GM21526 (cell line): ENCODE measurements around the gene SLC6A20.
A peak's percentile ranks its signal among the peaks of the same experiment; 100 is the strongest.

Source experiments
- ATAC-seq: cut with Tn5 transposase; IDR thresholded peaks from one replicate; pipeline ENCODE4 v1.9.1; 2021; ENCODE audit warnings: moderate library complexity; ENCODE audit not compliant: unreplicated experiment, low FRiP score

SLC6A20 gene

GRCh38 chr3:45795882-45796765, at the start of gene SLC6A20:
SLC6A20 (minus strand) TSS chr3:45796536; CDS start chr3:45796419, 117 bp downstream.
- ATAC-seq = no peak

- no peak for ATAC-seq
Measured at GRCh38 chr3:45844616-45845015, 48.3 kb upstream of the SLC6A20 start.

DNA sequence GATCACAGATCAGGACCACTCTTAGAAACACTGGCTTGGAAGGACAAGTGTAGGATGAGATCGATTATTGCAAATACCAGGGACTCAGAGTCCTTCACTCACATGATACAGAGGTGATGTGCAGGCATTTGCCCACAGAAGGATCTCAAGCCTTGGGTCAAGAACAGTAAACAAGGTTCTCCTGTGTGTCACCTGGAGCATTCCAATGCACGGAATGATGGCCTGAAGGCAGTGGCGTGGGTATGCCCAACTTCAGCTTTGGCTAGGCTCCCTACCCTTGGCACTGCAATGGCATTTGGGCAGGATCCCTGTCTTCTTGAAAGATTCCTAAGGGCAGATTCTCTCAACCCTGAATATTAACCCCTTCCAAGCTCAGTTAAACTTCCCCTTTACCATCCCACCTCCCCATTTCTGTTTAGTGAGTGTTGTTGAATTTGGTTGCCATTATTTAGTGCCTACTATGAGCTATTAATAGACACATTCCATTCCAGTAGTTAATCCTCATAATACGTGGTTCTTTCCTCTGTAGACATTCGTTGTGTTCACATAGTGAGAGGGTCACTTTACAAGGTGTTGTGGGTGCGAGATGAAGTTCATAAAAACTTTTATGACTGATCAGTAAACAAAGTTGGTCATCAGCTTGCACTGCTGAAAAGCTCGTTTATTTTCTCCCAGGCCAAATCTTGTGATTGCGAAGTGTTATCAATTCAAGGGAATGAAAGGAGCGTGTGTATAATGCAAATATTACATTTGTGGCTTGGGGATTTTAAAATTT, 46.7 kb upstream of the SLC6A20 start:
- ATAC-seq = no peak

DNA sequence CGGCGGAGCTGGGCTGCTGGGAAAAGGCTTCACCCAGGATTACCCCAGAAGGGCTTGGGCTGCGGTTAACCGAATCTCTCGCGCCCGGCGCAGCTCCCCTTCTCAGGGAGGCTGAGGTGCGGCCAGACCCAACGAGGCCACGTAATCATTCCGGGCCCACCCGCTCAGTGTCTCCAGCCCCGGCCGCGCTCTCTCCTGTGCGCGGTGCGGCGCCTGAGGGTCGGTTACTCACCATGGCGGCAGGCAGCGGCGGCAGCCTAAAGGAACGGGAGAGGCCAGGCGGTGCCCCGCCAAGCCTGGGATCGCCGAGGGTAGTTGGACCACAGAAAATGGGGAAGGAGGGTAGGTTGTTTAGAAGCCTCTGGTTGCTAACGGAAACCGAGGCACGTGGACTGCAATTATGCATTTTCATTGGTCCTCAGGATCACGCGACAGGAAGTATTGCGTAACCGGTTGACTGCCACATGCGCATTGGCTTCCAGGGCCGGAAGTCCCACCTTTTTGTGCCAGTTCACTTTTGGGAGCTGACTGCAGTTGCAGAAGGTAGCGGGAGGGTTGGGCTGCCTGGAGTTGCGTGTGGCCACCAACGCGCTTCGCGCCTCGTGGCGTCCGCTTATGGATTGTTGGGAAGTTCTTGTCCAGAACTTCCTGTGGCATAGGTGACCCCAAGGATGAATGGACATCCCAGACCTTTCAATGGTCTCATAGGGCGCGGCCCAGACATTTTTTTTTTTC, 45.6 kb upstream of the SLC6A20 start, which contains the start of gene LZTFL1:
Gene LZTFL1 (minus strand): TSS at position 363 of the 735 bp plus-strand sequence. CDS start 128 bp downstream, at position 235.
- ATAC-seq = peak; percentile 85

DNA sequence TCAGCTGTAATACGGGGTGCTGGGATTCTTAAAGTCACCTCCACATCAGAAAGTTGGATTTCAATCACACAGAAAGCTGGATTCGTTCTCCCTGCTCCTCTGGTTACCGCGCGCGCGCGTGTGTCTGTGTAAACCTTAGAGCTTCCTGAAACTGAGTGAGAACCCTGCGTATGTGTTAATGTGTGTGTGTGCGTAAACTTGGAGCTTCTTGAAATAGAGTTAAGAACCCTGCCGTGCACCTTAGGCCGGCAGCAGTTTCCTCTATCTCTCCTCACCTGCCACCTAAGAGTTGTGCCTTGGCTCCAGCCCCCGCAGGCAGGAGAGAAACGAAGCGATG, 45.1 kb upstream of the SLC6A20 start:
- ATAC-seq = peak; percentile 17

DNA sequence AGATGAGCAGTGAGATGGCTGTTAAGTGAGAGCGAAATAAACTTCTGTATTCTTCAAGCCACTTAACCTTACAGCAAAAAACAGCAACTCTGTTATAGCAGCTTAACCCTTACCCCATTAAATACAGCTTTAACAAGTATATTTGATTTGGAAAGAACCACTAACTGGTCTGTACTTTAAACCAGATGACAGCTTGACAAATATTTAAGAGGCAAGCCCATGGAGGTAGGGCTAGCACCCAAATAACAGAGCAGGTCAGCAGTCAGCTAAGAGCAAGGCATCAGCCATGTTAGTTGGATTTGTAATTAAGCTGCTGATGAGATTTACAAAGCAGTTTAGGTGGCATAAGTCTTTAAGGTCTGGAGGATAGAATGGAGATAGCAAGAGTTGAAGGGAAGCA, 42.1 kb upstream of the SLC6A20 start:
- ATAC-seq = no peak

DNA sequence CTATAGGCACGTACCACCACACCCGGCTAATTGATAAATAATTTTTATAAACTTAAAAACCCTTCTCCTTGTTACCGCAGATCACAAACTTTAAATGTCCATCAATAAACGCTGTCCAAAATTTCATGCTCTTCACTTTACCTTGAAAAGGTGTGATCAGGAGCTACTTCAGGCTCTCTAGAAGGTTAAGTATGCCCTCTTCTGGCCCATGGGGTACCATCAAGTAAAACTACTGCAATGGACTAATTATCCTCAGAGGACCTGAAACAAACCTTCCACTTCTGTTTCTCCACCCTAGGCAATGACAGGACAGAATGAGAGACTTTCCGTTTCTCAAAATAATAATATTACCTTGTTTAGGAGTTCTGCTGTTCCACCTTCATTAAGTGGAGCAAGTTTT, 36.4 kb upstream of the SLC6A20 start:
- ATAC-seq = no peak

DNA sequence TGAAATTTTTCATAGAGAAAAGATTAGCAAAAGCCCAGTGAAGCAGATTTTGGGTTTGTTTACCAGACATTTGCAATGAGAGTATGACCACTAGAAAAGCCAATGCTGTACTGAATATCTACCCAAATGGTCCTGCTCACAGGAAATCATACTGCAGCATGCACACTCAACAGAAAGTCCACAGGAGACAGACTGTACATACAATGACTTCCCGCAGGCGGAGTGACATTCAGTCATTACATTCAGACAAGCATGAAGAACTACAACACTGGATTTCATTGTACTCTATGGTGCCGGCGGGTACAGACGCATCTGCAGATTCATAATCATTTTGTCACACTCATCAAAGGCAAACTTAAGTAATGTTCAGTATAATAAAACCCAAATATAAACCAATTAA, 33.8 kb upstream of the SLC6A20 start:
- ATAC-seq = no peak

- no peak for ATAC-seq
Measured at GRCh38 chr3:45826908-45827307, 30.6 kb upstream of the SLC6A20 start.

DNA sequence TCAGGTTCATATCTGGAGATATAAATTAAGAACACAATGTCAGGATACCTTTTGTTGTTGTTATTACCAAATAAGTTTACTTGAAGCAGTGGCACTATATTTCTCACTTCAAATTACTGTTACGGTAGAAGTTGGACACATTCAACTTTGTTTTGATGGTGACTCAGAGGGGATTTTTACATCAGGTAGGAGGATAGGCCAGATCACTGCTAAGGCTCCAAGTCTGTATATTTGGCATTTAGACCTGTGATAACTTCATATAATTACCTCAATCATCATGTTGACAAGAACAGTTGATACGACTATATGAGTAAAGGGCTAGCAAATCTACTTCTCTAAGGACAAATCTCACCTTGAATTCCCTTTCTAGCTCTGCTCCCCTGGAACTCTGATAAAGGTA, 30.0 kb upstream of the SLC6A20 start:
- no peak for ATAC-seq

DNA sequence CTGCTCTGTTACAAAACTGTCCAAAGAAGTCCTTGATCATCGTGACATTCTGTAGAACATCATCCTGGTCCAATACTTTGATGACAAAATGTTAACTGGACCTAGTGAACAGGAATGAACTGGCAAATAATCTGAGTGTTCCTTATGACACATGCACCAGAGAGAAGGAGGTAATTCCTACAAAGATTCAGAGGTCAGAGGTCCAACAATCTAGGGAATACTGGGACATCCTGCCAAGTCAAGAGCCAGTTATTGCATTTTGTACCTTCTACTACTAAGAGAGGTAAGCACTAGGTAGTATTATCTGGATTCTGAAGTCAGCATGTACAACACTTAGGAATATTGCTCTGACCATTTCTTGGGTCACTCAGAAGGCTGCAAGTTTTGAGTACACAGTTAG, 24.8 kb upstream of the SLC6A20 start:
- ATAC-seq = no peak

DNA sequence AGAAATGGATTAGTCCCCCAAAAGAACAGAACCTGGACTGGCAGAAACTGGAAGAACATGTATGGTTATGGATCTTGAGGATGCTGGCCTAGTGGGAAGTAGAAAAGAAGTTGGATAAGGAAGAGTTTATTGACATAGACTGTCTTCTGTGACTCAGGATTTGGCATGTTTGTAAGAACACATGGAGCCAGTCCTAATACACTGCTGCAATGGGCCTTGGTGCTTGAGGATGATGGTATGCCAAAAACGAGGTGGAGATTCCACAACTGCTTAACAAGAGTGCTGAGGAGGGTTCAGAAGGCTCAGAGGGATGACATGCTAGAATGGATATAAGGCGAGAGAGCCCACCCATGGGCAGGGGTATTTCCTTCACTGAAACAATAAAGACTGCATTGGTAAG, 23.2 kb upstream of the SLC6A20 start:
- no peak for ATAC-seq

DNA sequence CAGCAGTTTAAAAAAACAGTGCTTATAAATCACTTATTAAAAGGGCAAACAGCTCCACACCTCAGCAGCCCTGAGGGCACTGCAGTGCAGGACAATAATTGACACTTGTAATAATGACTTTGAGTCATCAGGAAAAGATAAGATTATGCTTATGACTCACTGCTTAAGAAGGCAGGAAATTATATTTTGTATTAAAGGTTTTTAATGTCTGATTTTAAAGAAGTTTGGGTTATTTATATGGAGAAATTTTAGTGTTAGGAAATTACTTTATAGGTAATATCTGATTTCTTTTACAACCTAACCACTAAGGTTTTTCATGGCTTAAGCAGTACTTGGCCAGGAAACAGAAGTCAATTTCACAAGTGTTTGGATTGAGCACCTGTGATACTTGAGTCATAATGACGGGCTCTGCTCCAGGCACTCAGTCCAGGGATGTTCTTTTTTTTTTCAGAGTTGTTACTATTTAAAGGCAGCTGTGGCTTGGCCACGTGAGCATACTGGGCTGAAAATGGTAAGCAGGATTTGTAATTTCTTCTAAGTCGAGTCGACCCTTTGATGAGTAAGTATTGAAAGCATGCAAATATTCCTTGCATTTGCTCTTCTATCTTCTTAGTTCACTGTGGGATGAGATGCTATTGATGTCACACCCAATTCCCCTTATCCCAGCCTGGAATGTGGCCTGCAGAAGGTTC, 21.6 kb upstream of the SLC6A20 start:
- ATAC-seq = no peak

DNA sequence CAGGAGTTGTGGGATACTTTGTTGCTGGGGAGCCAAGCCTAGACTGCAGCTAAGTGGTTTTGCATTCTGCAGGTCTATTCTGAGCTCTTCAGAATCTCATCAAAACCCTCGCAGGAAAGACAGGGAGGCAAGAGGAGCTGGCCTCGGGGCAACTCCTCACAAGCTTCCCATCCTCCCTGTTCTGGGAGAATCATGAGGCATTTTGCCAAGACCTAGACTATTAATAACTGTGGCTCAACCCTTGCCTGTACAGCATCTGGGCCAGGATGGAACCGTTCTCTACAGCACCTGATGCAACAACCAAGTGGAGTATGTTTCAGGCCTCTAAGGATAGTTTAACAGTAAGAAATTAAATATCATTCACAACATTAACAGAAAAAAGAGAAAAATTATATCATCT, 20.2 kb upstream of the SLC6A20 start:
- ATAC-seq = no peak

GRCh38 chr3:45814322-45814721, 18.0 kb upstream of the SLC6A20 start:
- no peak for ATAC-seq

GRCh38 chr3:45807681-45808540, 11.6 kb upstream of the SLC6A20 start:
- no peak for ATAC-seq

DNA sequence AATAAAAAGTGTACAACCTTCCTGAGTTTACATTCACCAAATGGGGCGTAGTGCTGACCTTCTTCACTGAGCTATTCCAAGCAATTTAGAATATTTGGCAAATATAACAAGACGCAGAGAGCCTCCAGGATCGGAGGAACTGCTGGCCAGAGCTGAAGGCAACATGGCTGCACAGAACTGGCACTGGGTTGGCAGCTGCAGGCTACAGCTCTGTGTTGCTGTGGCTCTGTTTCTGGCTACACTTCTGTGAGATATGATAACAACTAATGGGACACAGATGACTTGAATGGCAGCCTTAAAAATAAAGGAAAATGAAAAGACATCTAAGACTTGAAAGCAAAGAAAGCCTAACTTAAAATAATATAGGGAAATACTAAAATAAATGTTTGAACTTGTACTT, 10.8 kb upstream of the SLC6A20 start:
- no peak for ATAC-seq

GRCh38 chr3:45806072-45806471, 9.7 kb upstream of the SLC6A20 start:
- ATAC-seq = no peak

- no peak for ATAC-seq
Measured at GRCh38 chr3:45803252-45803935, 7.1 kb upstream of the SLC6A20 start.
